ENCODE data around the gene GALNTL6. TPM values are rescaled to one million over a fixed set of nuclear protein-coding genes. Genes with fewer than 3 reads are reported as not detected.

GALNTL6 gene
- total and polyA plus RNA-seq, 2 experiments from 2014 or later = not detected

DNA sequence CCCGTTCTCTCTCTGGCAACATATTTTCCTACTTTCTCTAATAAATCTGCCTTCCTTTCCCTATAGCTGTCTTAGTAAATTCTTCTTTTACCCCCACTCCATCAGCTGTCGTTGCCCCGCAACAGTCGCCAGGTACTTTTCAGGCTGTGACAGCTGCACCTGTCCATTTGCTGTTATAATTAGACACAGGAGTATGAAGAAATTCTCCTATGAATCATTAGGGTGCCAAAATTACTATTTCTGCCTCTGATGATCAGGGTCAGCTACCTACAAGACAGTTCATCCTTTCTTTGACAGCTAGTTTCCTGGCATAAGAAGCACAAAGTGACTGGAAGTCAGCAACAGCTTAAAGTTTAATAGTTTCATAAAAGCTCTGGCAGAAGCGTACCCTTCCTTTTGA lies 19.5 kb upstream of the GALNTL6 start:
- Histone ChIP-seq H3K4me1 (ENCODE audit: low read depth) (no peaks in the 10 kb centered on the region), H3K4me3 (no peak overlapping the region), H3K9me3 (ENCODE audit: low read depth) (no peaks in the 10 kb centered on the region), H3K27me3 (no peaks in the 10 kb centered on the region), H3K36me3 (no peaks in the 10 kb centered on the region), H3K27ac (no peak overlapping the region)
- TF ChIP-seq, protein P1, sequence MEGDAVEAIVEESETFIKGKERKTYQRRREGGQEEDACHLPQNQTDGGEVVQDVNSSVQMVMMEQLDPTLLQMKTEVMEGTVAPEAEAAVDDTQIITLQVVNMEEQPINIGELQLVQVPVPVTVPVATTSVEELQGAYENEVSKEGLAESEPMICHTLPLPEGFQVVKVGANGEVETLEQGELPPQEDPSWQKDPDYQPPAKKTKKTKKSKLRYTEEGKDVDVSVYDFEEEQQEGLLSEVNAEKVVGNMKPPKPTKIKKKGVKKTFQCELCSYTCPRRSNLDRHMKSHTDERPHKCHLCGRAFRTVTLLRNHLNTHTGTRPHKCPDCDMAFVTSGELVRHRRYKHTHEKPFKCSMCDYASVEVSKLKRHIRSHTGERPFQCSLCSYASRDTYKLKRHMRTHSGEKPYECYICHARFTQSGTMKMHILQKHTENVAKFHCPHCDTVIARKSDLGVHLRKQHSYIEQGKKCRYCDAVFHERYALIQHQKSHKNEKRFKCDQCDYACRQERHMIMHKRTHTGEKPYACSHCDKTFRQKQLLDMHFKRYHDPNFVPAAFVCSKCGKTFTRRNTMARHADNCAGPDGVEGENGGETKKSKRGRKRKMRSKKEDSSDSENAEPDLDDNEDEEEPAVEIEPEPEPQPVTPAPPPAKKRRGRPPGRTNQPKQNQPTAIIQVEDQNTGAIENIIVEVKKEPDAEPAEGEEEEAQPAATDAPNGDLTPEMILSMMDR (IDR thresholded peaks at IDR 0.05; ENCODE audit: low read depth, low read length) = no peak
- no peak for DNase-seq (ENCODE audit: low read depth in 1 of 2, low spot score in 1 of 2)

DNA sequence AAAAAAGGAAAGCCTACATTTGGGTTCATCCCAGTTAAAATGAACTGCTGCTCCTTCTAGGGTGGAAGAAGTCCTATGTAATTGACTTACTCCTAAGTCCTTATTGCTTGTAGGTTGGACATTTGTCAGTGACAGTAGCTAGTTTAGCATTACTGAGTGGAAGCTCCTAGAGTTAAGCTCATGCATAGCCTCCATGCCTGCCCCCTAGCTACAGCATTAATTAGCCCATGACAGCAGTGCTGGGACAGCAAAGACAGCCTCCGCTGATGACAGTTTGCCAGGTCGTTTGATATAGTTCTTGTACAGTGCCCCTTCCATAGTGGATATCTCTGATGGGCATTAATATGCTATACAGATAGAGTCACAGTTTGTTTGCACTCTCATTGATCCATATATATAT lies 18.7 kb upstream of the GALNTL6 start:
- Histone ChIP-seq H3K27ac (no peak overlapping the region), H3K4me1 (ENCODE audit: low read depth) (no peaks in the 10 kb centered on the region), H3K27me3 (no peaks in the 10 kb centered on the region), H3K4me3 (no peak overlapping the region), H3K36me3 (no peaks in the 10 kb centered on the region), H3K9me3 (ENCODE audit: low read depth) (no peaks in the 10 kb centered on the region)
- TF ChIP-seq, protein P1 (IDR thresholded peaks at IDR 0.05; ENCODE audit: low read depth, low read length) = no peak
- peak in 1 of 2 donors; percentile 27 for DNase-seq (ENCODE audit: low read depth in 1 of 2, low spot score in 1 of 2)

GRCh38 chr4:171809854-171810253 lies 3.4 kb upstream of the GALNTL6 start:
- Histone ChIP-seq H3K27me3 (peaks cover 46% of the 10 kb centered on the region), H3K27ac (no peak overlapping the region), H3K36me3 (no peaks in the 10 kb centered on the region), H3K9me3 (ENCODE audit: low read depth) (no peaks in the 10 kb centered on the region), H3K4me3 (no peak overlapping the region), H3K4me1 (ENCODE audit: low read depth) (no peaks in the 10 kb centered on the region)
- DNase-seq (ENCODE audit: low read depth in 1 of 2, low spot score in 1 of 2) = no peak
- TF ChIP-seq, protein P1 (IDR thresholded peaks at IDR 0.05; ENCODE audit: low read depth, low read length) = no peak

DNA sequence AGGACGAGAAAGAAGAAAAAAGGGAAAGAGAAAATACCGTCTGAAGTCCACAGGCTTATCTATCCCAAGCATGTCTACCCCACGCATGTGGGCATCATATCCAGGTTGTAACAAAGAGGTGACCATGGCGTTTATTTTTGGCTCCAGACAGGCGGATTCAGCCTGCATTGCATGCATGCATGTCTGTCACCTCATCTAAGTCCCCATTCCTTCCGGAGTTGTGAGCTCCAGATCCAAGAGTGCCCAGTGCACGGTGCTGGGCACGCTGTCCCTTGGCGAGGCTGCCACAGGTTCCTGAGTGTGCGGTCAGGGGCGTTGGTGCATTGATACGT lies 905 bp upstream of the GALNTL6 start:
- Histone ChIP-seq H3K36me3 (no peaks in the 10 kb centered on the region), H3K4me1 (ENCODE audit: low read depth) (no peaks in the 10 kb centered on the region), H3K4me3 (peak overlapping the region; percentile 52), H3K27ac (no peak overlapping the region), H3K9me3 (ENCODE audit: low read depth) (no peaks in the 10 kb centered on the region), H3K27me3 (peaks cover 62% of the 10 kb centered on the region)
- DNase-seq (ENCODE audit: low read depth in 1 of 2, low spot score in 1 of 2) = no peak
- TF ChIP-seq, protein P1 (IDR thresholded peaks at IDR 0.05; ENCODE audit: low read depth, low read length) = no peak

- Histone ChIP-seq H3K36me3 (no peaks in the 10 kb centered on the region), H3K4me3 (peak overlapping the region; percentile 52), H3K4me1 (ENCODE audit: low read depth) (no peaks in the 10 kb centered on the region), H3K27me3 (peaks cover 62% of the 10 kb centered on the region), H3K9me3 (ENCODE audit: low read depth) (no peaks in the 10 kb centered on the region), H3K27ac (no peak overlapping the region)
- DNase-seq (ENCODE audit: low read depth in 1 of 2, low spot score in 1 of 2) = peak in 1 of 2 donors; percentile 31
- TF ChIP-seq, protein P1 (IDR thresholded peaks at IDR 0.05; ENCODE audit: low read depth, low read length) = no peak
These were observed 484 bp downstream of the GALNTL6 start for GRCh38 chr4:171813526-171814250.

Measured in cardiac muscle cell (in vitro differentiated cells and primary cell).